Adipose tissue (tissue), 3 donors: ENCODE results near the gene KRTAP5-11. TPM values are rescaled to one million over a fixed set of nuclear protein-coding genes. Genes with fewer than 3 reads are reported as not detected.
"Not testable (repeated sequence)": the region's sequence is repeated elsewhere in the genome, so short reads cannot be mapped to it uniquely, and the experiment has no call there.

Source experiments
- H3K27ac ChIP-seq: one replicate; pipeline ENCODE4 v1.5.1; 2013; ENCODE audit warnings: low read depth, low read length
- WGBS, 3 donors: extraction: QIAGEN DNeasy Blood & Tissue Kit; methylation state at CpG; one replicate each; pipeline ENCODE4 v1.1.7; 2013; 5-methylcytosine and 5-hydroxymethylcytosine counted together
- polyA plus RNA-seq, 3 donors: library from polyadenylated mRNA; stranded (reverse); fragments of 200-250 nt; gene quantifications; one replicate each; pipeline ENCODE4 v1.2.3, GENCODE V29; 2013
- donor health status: healthy with polysubstance abuse.
- donor health status: Bipolar disorder and iron deficiency.
- donor health status: healthy.

The KRTAP5-11 gene
- polyA plus RNA-seq, 3 donors: not detected

- H3K27ac ChIP-seq: not testable (repeated sequence)
- WGBS, 3 donors: 94 to 98% (median 96%) methylated on average over 11 of the region's 11 CpGs
Observed at GRCh38 chr11:71539971-71540370, 42.7 kb downstream of the KRTAP5-11 start.

- H3K27ac ChIP-seq: no peak overlapping the region
- WGBS, 3 donors: 85 to 87% (median 86%) methylated on average over 11 of the region's 11 CpGs
Observed at GRCh38 chr11:71539017-71539416, 43.7 kb downstream of the KRTAP5-11 start.

DNA sequence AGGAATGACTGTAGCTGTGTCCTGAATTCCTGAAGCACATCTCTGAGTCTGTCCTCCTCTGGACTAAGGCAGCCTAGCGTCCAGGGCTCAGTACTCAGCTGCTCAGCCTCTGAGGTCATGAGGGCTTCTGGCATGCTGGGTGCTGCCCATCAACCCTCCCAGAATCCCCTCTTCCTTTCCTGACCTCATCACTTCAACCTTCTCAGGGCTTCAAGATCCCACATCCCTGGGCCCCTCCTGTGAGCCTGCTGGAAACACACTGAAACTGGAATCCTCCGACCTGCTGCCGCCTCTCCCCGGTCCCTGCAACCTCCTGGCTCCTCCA is 44.0 kb downstream of the KRTAP5-11 start:
- WGBS, 3 donors: 86 to 93% (median 92%) methylated on average over 4 of the region's 4 CpGs
- no peak overlapping the region for H3K27ac ChIP-seq

GRCh38 chr11:71537977-71538665 is 44.6 kb downstream of the KRTAP5-11 start, which contains the start of gene KRTAP5-8:
Gene KRTAP5-8 (plus strand): TSS chr11:71538025. CDS start chr11:71538056, 31 bp downstream.
- WGBS, 3 donors: 52 to 81% (median 53%) methylated on average over 4 of the region's 4 CpGs
- not testable (repeated sequence) for H3K27ac ChIP-seq

DNA sequence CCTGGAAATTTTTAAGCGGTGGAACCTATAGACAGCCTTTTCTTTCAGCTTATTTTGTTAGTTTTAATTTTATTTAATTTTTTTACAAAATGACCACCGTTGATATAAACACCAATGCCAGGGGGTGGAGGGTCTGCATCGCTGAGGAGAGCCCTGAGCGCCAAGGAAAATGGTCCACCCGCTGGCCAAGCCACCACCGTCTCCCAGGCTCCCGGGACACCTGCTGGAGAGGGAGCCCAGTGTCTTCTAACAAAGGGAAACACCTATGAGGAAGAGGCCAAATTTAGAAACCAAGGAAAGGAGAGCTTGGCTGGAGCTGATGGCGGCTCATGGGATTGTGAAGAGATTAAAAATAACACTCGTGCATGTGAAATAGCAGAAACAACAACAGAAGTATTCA is 45.1 kb downstream of the KRTAP5-11 start:
- no peak overlapping the region for H3K27ac ChIP-seq
- 79 to 90% (median 82%) methylated on average over 9 of the region's 9 CpGs for WGBS, 3 donors

DNA sequence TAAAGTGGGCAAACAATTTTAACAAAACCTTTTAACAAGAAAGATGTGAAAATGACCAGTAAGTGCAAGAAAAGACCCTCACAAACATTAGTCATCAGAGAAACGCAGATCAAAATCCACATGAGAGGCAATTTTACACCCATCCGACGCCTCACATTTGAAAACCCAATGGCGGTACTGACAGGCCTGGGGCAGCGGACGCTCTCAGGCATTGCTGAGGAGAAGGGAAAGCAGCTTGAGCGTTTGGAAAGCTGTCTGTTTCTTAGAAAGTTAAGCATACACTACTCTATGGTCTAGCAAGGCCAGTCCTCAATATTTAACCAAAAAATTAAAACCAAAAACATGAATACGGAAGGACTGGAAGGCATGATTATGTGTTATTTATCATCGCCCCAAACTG is 46.9 kb downstream of the KRTAP5-11 start:
- 92 to 96% (median 96%) methylated on average over 9 of the region's 9 CpGs for WGBS, 3 donors
- no peak overlapping the region for H3K27ac ChIP-seq

DNA sequence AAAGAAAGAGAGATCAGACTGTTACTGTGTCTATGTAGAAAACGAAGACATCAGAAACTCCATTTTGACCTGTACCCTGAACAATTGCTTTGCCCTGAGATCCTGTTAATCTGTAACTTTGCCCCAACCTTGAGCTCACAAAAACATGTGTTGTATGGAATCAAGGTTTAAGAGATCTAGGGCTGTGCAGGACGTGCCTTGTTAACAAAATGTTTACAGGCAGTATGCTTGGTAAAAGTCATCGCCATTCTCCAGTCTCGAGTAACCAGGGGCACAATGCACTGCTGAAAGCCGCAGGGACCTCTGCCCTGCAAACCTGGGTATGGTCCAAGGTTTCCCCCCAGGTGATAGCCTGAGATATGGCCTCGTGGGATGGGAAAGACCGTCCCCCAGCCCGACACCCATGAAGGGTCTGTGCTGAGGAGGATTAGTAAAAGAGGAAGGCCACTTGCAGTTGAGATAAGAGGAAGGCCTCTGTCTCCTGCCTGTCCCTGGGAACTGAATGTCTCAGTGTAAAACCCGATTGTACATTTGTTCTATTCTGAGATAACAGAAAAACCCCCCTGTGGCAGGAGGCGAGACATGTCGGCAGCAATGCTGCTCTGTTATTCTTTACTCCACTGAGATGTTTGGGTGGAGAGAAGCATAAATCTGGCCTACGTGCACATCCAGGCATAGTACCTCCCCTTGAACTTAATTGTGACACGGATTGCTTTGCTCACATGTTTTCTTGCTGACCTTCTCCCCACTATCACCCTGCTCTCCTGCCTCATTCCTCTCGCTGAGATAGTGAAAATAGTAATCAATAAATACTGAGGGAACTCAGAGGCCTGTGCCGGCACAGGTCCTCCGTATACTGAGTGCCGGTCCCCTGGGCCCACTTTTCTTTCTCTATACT is 47.7 kb downstream of the KRTAP5-11 start:
- 32 to 69% (median 69%) methylated on average over 17 of the region's 17 CpGs for WGBS, 3 donors
- H3K27ac ChIP-seq: not testable (repeated sequence)

- H3K27ac ChIP-seq: no peak overlapping the region
- WGBS, 3 donors: 70 to 85% (median 76%) methylated on average over 10 of the region's 10 CpGs
Observed at GRCh38 chr11:71532036-71532610, 50.6 kb downstream of the KRTAP5-11 start.

Other genes starting within 250 kb of the KRTAP5-11 start
- gene DHCR7, start 134.5 kb downstream of the KRTAP5-11 start, polyA plus RNA-seq: 10 to 100 TPM; 12.9 to 31.4 (median 15.5) TPM
- 10 to 100 TPM; 30.6 to 40.6 (median 35.9) TPM for gene NADSYN1, start 129.7 kb downstream of the KRTAP5-11 start, polyA plus RNA-seq
- gene KRTAP5-7, start 55.6 kb downstream of the KRTAP5-11 start, polyA plus RNA-seq: under 1 TPM in 1 of 3 donors, not detected in 2; 0.03 TPM
- gene KRTAP5-8, start 44.9 kb downstream of the KRTAP5-11 start, polyA plus RNA-seq: not detected
- not detected for gene KRTAP5-9, start 34.5 kb downstream of the KRTAP5-11 start, polyA plus RNA-seq
- not detected for gene KRTAP5-10, start 17.3 kb downstream of the KRTAP5-11 start, polyA plus RNA-seq